GM19467 (cell line): ENCODE data around the gene KTN1.

Experiments used
- ATAC-seq: cut with Tn5 transposase; IDR thresholded peaks from one replicate; pipeline ENCODE4 v1.9.1; 2021; ENCODE audit warnings: mild to moderate bottlenecking, moderate library complexity; ENCODE audit not compliant: unreplicated experiment

The KTN1 gene

GRCh38 chr14:55671641-55672040, 91.6 kb downstream of the KTN1 start:
- ATAC-seq = no peak

GRCh38 chr14:55673048-55673447, 93.0 kb downstream of the KTN1 start:
- no peak for ATAC-seq

GRCh38 chr14:55681096-55681495, 101.1 kb downstream of the KTN1 start:
- ATAC-seq = no peak

GRCh38 chr14:55684956-55685584, 105.1 kb downstream of the KTN1 start:
- no peak for ATAC-seq

- ATAC-seq = no peak
Measured at GRCh38 chr14:55686713-55687112, 106.7 kb downstream of the KTN1 start.

- no peak for ATAC-seq
Measured at GRCh38 chr14:55688566-55688965, 108.6 kb downstream of the KTN1 start.

GRCh38 chr14:55689981-55690871, 110.2 kb downstream of the KTN1 start:
- ATAC-seq = no peak

GRCh38 chr14:55691659-55692058, 111.7 kb downstream of the KTN1 start:
- no peak for ATAC-seq

- ATAC-seq = no peak
Measured at GRCh38 chr14:55693904-55694303, 113.9 kb downstream of the KTN1 start.

GRCh38 chr14:55697414-55697861, 117.4 kb downstream of the KTN1 start:
- ATAC-seq = no peak

GRCh38 chr14:55698051-55698450, 118.0 kb downstream of the KTN1 start:
- ATAC-seq = no peak

GRCh38 chr14:55699131-55700057, 119.4 kb downstream of the KTN1 start:
- no peak for ATAC-seq

GRCh38 chr14:55701638-55702037, 121.6 kb downstream of the KTN1 start:
- ATAC-seq = peak; percentile 95

GRCh38 chr14:55702511-55702910, 122.5 kb downstream of the KTN1 start:
- ATAC-seq = no peak

- no peak for ATAC-seq
Measured at GRCh38 chr14:55704654-55705053, 124.6 kb downstream of the KTN1 start.

GRCh38 chr14:55705651-55706364, 125.8 kb downstream of the KTN1 start:
- ATAC-seq = no peak

- ATAC-seq = no peak
Measured at GRCh38 chr14:55706365-55706684, 126.3 kb downstream of the KTN1 start.

GRCh38 chr14:55706893-55707292, 126.9 kb downstream of the KTN1 start:
- ATAC-seq = no peak

- no peak for ATAC-seq
Measured at GRCh38 chr14:55707365-55707804, 127.4 kb downstream of the KTN1 start.

GRCh38 chr14:55710506-55711041, 130.6 kb downstream of the KTN1 start:
- no peak for ATAC-seq
